Neutrophil (primary cell): ENCODE data around the gene GPN2.
"Not testable (repeated sequence)": the region's sequence is repeated elsewhere in the genome, so short reads cannot be mapped to it uniquely, and the experiment has no call there.

ENCODE experiments used
- H3K27ac ChIP-seq: fragments of 200-600 bp; sonication (generic); 2 replicates; pipeline ENCODE4 v1.5.1; 2016; ENCODE audit warnings: mild to moderate bottlenecking, moderate library complexity
- H3K27me3 ChIP-seq: fragments of 200-600 bp; sonication (generic); 2 replicates; pipeline ENCODE4 v1.6.0; 2016; ENCODE audit warnings: mild to moderate bottlenecking
- H3K36me3 ChIP-seq: fragments of 200-600 bp; sonication (generic); 2 replicates; pipeline ENCODE4 v1.5.1; 2017
- H3K4me1 ChIP-seq, 2 experiments: fragments of 200-600 bp in 1 of 2; sonication (generic) in 1 of 2; 1 replicate in 1 of 2; 2 replicates in 1 of 2; pipeline versions ENCODE4 v1.5.1 to v1.6.1; 2013 to 2016; ENCODE audit warnings: low read depth in 1 of 2, low read length in 1 of 2, mild to moderate bottlenecking in 1 of 2, moderate library complexity in 1 of 2; ENCODE audit not compliant: control insufficient read depth in 1 of 2, insufficient read depth in 1 of 2
- H3K4me3 ChIP-seq, 2 experiments: fragments of 200-600 bp in 1 of 2; sonication (generic) in 1 of 2; 1 replicate in 1 of 2; 2 replicates in 1 of 2; pipeline ENCODE4 v1.5.1; 2013 to 2016; ENCODE audit warnings: low read depth in 1 of 2, low read length in 1 of 2, mild to moderate bottlenecking in 1 of 2, moderate library complexity in 1 of 2
- H3K9me3 ChIP-seq: fragments of 200-600 bp; sonication (generic); 2 replicates; pipeline ENCODE4 v1.5.1; 2016
- CTCF ChIP-seq: fragments of 200-600 bp; sonication (generic); IDR thresholded peaks from 2 replicates; pipeline ENCODE4 v1.5.1; 2016; ENCODE audit warnings: antibody characterized with exemption

GPN2 gene

GRCh38 chr1:26848941-26849774, 40.9 kb downstream of the GPN2 start:
- Histone ChIP-seq H3K27ac (no peak overlapping the region), H3K36me3 (peaks cover 97% of the 10 kb centered on the region)
- no peak for TF ChIP-seq CTCF

GRCh38 chr1:26848499-26848898, 41.6 kb downstream of the GPN2 start:
- Histone ChIP-seq H3K36me3 (peaks cover 97% of the 10 kb centered on the region), H3K4me3 (no peak overlapping the region), H3K27me3 (no peaks in the 10 kb centered on the region), H3K4me1 (no peaks in the 10 kb centered on the region), H3K27ac (no peak overlapping the region), H3K9me3 (peaks cover 17% of the 10 kb centered on the region)
- TF ChIP-seq CTCF: no peak

More at GRCh38 chr1:26848941-26849774, 40.9 kb downstream of the GPN2 start:
- peaks cover 17% of the 10 kb centered on the region for H3K9me3 ChIP-seq
- H3K4me3 ChIP-seq: no peak overlapping the region
- no peaks in the 10 kb centered on the region for H3K4me1 ChIP-seq
- H3K27me3 ChIP-seq: no peaks in the 10 kb centered on the region

DNA sequence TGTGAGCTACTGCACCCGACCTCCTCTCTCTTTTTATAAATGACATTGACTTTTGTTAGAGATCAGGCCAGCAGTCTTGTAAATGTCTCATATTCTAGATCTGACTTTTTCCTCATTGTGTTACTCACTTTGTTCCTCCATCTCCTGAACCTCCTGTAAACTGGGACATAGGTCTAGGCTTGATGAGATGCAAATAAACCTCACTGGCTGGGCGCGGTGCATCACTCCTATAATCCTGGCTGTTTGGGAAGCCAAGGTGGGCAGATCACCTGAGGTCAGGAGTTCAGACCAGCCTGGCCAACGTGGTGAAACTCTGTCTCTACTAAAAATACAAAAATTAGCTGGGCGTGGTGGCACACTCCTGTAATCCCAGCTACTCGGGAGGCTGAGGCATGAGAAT, 42.3 kb downstream of the GPN2 start:
- not testable (repeated sequence) for H3K9me3 ChIP-seq, H3K27ac ChIP-seq, H3K4me3 ChIP-seq, H3K4me1 ChIP-seq, H3K27me3 ChIP-seq
- peaks cover 97% of the 10 kb centered on the region for H3K36me3 ChIP-seq

- Histone ChIP-seq H3K27me3 (no peaks in the 10 kb centered on the region), H3K4me3 (no peak overlapping the region), H3K27ac (peak overlapping the region; percentile 11), H3K9me3 (peaks cover 5% of the 10 kb centered on the region), H3K36me3 (peaks cover 97% of the 10 kb centered on the region), H3K4me1 (peaks cover 2 to 4% of the 10 kb centered on the region in 2 experiments)
- no peak for TF ChIP-seq CTCF
Measured at GRCh38 chr1:26844424-26845196, 45.5 kb downstream of the GPN2 start.

- peaks cover 99% of the 10 kb centered on the region for H3K36me3 ChIP-seq
- H3K27ac ChIP-seq: peak overlapping the region; percentile 59
- no peaks in the 10 kb centered on the region for H3K9me3 ChIP-seq
- no peak overlapping the region for H3K4me3 ChIP-seq
- H3K4me1 ChIP-seq: peaks cover 17 to 28% of the 10 kb centered on the region in 2 experiments
- no peaks in the 10 kb centered on the region for H3K27me3 ChIP-seq
- no peak for TF ChIP-seq CTCF
Measured at GRCh38 chr1:26839779-26840178, 50.3 kb downstream of the GPN2 start.

DNA sequence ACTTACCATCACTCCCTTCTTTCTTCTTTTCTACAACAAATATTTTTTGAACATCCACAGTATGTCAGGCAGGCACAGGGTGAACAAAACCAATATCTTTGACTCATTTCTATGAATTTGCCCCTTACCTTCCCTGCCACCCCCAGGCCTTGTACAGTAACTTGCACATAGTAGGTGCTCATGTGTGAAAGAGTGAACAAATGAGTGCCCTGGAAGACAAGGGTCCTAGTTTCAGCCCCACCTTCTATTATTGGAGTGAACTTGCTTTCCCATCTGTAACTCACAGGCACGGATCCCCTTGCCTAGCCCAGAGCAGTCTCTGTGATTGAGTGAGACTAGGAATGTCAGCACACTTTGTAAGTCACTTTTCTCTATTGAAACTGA, 50.8 kb downstream of the GPN2 start:
- Histone ChIP-seq H3K4me3 (no peak overlapping the region), H3K4me1 (peaks cover 21 to 33% of the 10 kb centered on the region in 2 experiments), H3K27me3 (no peaks in the 10 kb centered on the region), H3K27ac (peak overlapping the region; percentile 59), H3K9me3 (no peaks in the 10 kb centered on the region), H3K36me3 (peaks cover 99% of the 10 kb centered on the region)
- TF ChIP-seq CTCF: no peak
